ENCODE measurements around the gene OAS1.

The OAS1 gene

GRCh38 chr12:112933129-112933505, 26.4 kb downstream of the OAS1 start:
- H2BK12ac ChIP-seq (ENCODE audit: low read length), result no peak overlapping the region
- no CpG with 5 or more reads among the region's 2 CpGs for WGBS, 2 donors (ENCODE audit: extremely low coverage in 2 of 2, insufficient read length in 2 of 2, insufficient replicate concordance in 1 of 2)

GRCh38 chr12:112936264-112936663, 29.5 kb downstream of the OAS1 start:
- WGBS, 2 donors (ENCODE audit: extremely low coverage in 2 of 2, insufficient read length in 2 of 2, insufficient replicate concordance in 1 of 2), result no CpG with 5 or more reads among the region's 1 CpG
- Histone ChIP-seq H3K4ac (ENCODE audit: low read length) (no peak overlapping the region), H3K36me3 (replicated peaks in 1 of 2; ENCODE audit: control insufficient read depth in 2 of 2, insufficient read depth in 2 of 2, low read length in 2 of 2) (no peaks in the 10 kb centered on the region), H3K9me3 (replicated peaks in 1 of 2; ENCODE audit: control insufficient read depth in 2 of 2, insufficient read depth in 1 of 2, low read depth in 1 of 2, low read length in 2 of 2) (no peaks in the 10 kb centered on the region), H2BK15ac (ENCODE audit: low read length) (no peak overlapping the region), H4K91ac (ENCODE audit: low read depth, low read length, poor library complexity) (no peak overlapping the region), H2BK12ac (ENCODE audit: low read length) (no peak overlapping the region), H3K4me3 (ENCODE audit: low read length in 2 of 2) (no peak overlapping the region), H2AFZ (ENCODE audit: low read length) (no peak overlapping the region), H3K27ac (replicated peaks; ENCODE audit: low read length) (no peak overlapping the region), H3K18ac (ENCODE audit: low read length) (no peak overlapping the region), H3K79me1 (ENCODE audit: low read depth, low read length) (no peaks in the 10 kb centered on the region), H3K9ac (ENCODE audit: low read depth, low read length, poor library complexity) (no peak overlapping the region), H3K23ac (ENCODE audit: low read depth, low read length, poor library complexity) (no peak overlapping the region), H3K14ac (ENCODE audit: low read length) (no peak overlapping the region), H2AK5ac (ENCODE audit: low read depth, low read length) (no peak overlapping the region), H3K4me2 (ENCODE audit: insufficient read depth, low read length, poor library complexity, severe bottlenecking) (no peak overlapping the region), H4K8ac (ENCODE audit: low read depth, low read length) (no peak overlapping the region), H2BK120ac (ENCODE audit: low read depth, low read length) (no peak overlapping the region), H3K4me1 (ENCODE audit: control insufficient read depth in 2 of 2, insufficient read depth in 1 of 2, low read depth in 1 of 2, low read length in 2 of 2) (peaks cover 0 to 9% of the 10 kb centered on the region in 2 donors), H3K27me3 (ENCODE audit: control insufficient read depth in 3 of 3, insufficient read depth in 3 of 3, low read depth in 1 of 3, low read length in 3 of 3) (peaks cover 0 to 26% (median 22%) of the 10 kb centered on the region in 3 experiments), H2BK5ac (ENCODE audit: low read length) (no peak overlapping the region)
- no peak for DNase-seq (ENCODE audit: low spot score)

More at GRCh38 chr12:112933129-112933505, 26.4 kb downstream of the OAS1 start:
- Histone ChIP-seq H3K79me1 (ENCODE audit: low read depth, low read length) (no peaks in the 10 kb centered on the region), H2BK15ac (ENCODE audit: low read length) (no peak overlapping the region), H2AFZ (ENCODE audit: low read length) (no peak overlapping the region), H2BK120ac (ENCODE audit: low read depth, low read length) (no peak overlapping the region), H3K4me2 (ENCODE audit: insufficient read depth, low read length, poor library complexity, severe bottlenecking) (no peak overlapping the region), H3K27ac (replicated peaks; ENCODE audit: low read length) (no peak overlapping the region), H3K9ac (ENCODE audit: low read depth, low read length, poor library complexity) (no peak overlapping the region), H2BK5ac (ENCODE audit: low read length) (no peak overlapping the region), H3K4ac (ENCODE audit: low read length) (no peak overlapping the region), H2AK5ac (ENCODE audit: low read depth, low read length) (no peak overlapping the region), H3K23ac (ENCODE audit: low read depth, low read length, poor library complexity) (no peak overlapping the region), H3K36me3 (replicated peaks in 1 of 2; ENCODE audit: control insufficient read depth in 2 of 2, insufficient read depth in 2 of 2, low read length in 2 of 2) (no peaks in the 10 kb centered on the region), H4K8ac (ENCODE audit: low read depth, low read length) (no peak overlapping the region), H3K18ac (ENCODE audit: low read length) (no peak overlapping the region), H3K4me3 (ENCODE audit: low read length in 2 of 2) (no peak overlapping the region), H3K9me3 (replicated peaks in 1 of 2; ENCODE audit: control insufficient read depth in 2 of 2, insufficient read depth in 1 of 2, low read depth in 1 of 2, low read length in 2 of 2) (no peaks in the 10 kb centered on the region), H3K14ac (ENCODE audit: low read length) (no peak overlapping the region), H3K4me1 (ENCODE audit: control insufficient read depth in 2 of 2, insufficient read depth in 1 of 2, low read depth in 1 of 2, low read length in 2 of 2) (peaks cover 0 to 4% of the 10 kb centered on the region in 2 donors), H3K27me3 (ENCODE audit: control insufficient read depth in 3 of 3, insufficient read depth in 3 of 3, low read depth in 1 of 3, low read length in 3 of 3) (peaks cover 0 to 6% (median 5%) of the 10 kb centered on the region in 3 experiments), H4K91ac (ENCODE audit: low read depth, low read length, poor library complexity) (no peak overlapping the region)
- no peak for DNase-seq (ENCODE audit: low spot score)

GRCh38 chr12:112936927-112937326, 30.2 kb downstream of the OAS1 start:
- Histone ChIP-seq H3K9ac (ENCODE audit: low read depth, low read length, poor library complexity) (no peak overlapping the region), H2AK5ac (ENCODE audit: low read depth, low read length) (no peak overlapping the region), H3K4ac (ENCODE audit: low read length) (no peak overlapping the region), H3K4me2 (ENCODE audit: insufficient read depth, low read length, poor library complexity, severe bottlenecking) (no peak overlapping the region), H3K4me3 (ENCODE audit: low read length in 2 of 2) (no peak overlapping the region), H3K36me3 (replicated peaks in 1 of 2; ENCODE audit: control insufficient read depth in 2 of 2, insufficient read depth in 2 of 2, low read length in 2 of 2) (no peaks in the 10 kb centered on the region), H2AFZ (ENCODE audit: low read length) (no peak overlapping the region), H3K23ac (ENCODE audit: low read depth, low read length, poor library complexity) (no peak overlapping the region), H2BK120ac (ENCODE audit: low read depth, low read length) (no peak overlapping the region), H4K8ac (ENCODE audit: low read depth, low read length) (no peak overlapping the region), H3K4me1 (ENCODE audit: control insufficient read depth in 2 of 2, insufficient read depth in 1 of 2, low read depth in 1 of 2, low read length in 2 of 2) (peaks cover 0 to 9% of the 10 kb centered on the region in 2 donors), H4K91ac (ENCODE audit: low read depth, low read length, poor library complexity) (no peak overlapping the region), H2BK12ac (ENCODE audit: low read length) (no peak overlapping the region), H3K18ac (ENCODE audit: low read length) (no peak overlapping the region), H3K27me3 (ENCODE audit: control insufficient read depth in 3 of 3, insufficient read depth in 3 of 3, low read depth in 1 of 3, low read length in 3 of 3) (peaks cover 0 to 26% (median 22%) of the 10 kb centered on the region in 3 experiments), H3K14ac (ENCODE audit: low read length) (no peak overlapping the region), H3K79me1 (ENCODE audit: low read depth, low read length) (no peaks in the 10 kb centered on the region), H3K9me3 (replicated peaks in 1 of 2; ENCODE audit: control insufficient read depth in 2 of 2, insufficient read depth in 1 of 2, low read depth in 1 of 2, low read length in 2 of 2) (no peaks in the 10 kb centered on the region), H2BK5ac (ENCODE audit: low read length) (no peak overlapping the region), H3K27ac (replicated peaks; ENCODE audit: low read length) (no peak overlapping the region), H2BK15ac (ENCODE audit: low read length) (no peak overlapping the region)
- no peak for DNase-seq (ENCODE audit: low spot score)
- no CpG with 5 or more reads among the region's 2 CpGs for WGBS, 2 donors (ENCODE audit: extremely low coverage in 2 of 2, insufficient read length in 2 of 2, insufficient replicate concordance in 1 of 2)

GRCh38 chr12:112937741-112938719, 31.3 kb downstream of the OAS1 start, which contains the start of gene OAS3:
Gene OAS3 (plus strand): TSS chr12:112938474. CDS start chr12:112938531, 57 bp downstream.
- Histone ChIP-seq H3K9ac (ENCODE audit: low read depth, low read length, poor library complexity) (peak within 1 kb of the TSS; percentile 78), H3K27me3 (ENCODE audit: control insufficient read depth in 3 of 3, insufficient read depth in 3 of 3, low read depth in 1 of 3, low read length in 3 of 3) (peaks cover 0 to 26% (median 22%) of the 10 kb centered on the region in 3 experiments), H3K23ac (ENCODE audit: low read depth, low read length, poor library complexity) (no peak within 1 kb of the TSS), H2AFZ (ENCODE audit: low read length) (peak within 1 kb of the TSS; percentile 91), H3K4me2 (ENCODE audit: insufficient read depth, low read length, poor library complexity, severe bottlenecking) (peak within 1 kb of the TSS; percentile 51), H3K18ac (ENCODE audit: low read length) (peak within 1 kb of the TSS; percentile 16), H3K4me1 (ENCODE audit: control insufficient read depth in 2 of 2, insufficient read depth in 1 of 2, low read depth in 1 of 2, low read length in 2 of 2) (peaks cover 0 to 7% of the 10 kb centered on the region in 2 donors), H2BK120ac (ENCODE audit: low read depth, low read length) (no peak within 1 kb of the TSS), H3K4me3 (ENCODE audit: low read length in 2 of 2) (peak within 1 kb of the TSS; percentile 11 to 40), H3K79me1 (ENCODE audit: low read depth, low read length) (no peaks in the 10 kb centered on the region), H4K8ac (ENCODE audit: low read depth, low read length) (no peak within 1 kb of the TSS), H2BK5ac (ENCODE audit: low read length) (no peak within 1 kb of the TSS), H3K14ac (ENCODE audit: low read length) (no peak within 1 kb of the TSS), H3K9me3 (replicated peaks in 1 of 2; ENCODE audit: control insufficient read depth in 2 of 2, insufficient read depth in 1 of 2, low read depth in 1 of 2, low read length in 2 of 2) (no peaks in the 10 kb centered on the region), H2BK12ac (ENCODE audit: low read length) (no peak within 1 kb of the TSS), H4K91ac (ENCODE audit: low read depth, low read length, poor library complexity) (no peak within 1 kb of the TSS), H3K27ac (replicated peaks; ENCODE audit: low read length) (no peak within 1 kb of the TSS), H2AK5ac (ENCODE audit: low read depth, low read length) (no peak within 1 kb of the TSS), H2BK15ac (ENCODE audit: low read length) (no peak within 1 kb of the TSS), H3K4ac (ENCODE audit: low read length) (no peak within 1 kb of the TSS), H3K36me3 (replicated peaks in 1 of 2; ENCODE audit: control insufficient read depth in 2 of 2, insufficient read depth in 2 of 2, low read length in 2 of 2) (no peaks in the 10 kb centered on the region)
- no peak for DNase-seq (ENCODE audit: low spot score)
- WGBS, 2 donors (ENCODE audit: extremely low coverage in 2 of 2, insufficient read length in 2 of 2, insufficient replicate concordance in 1 of 2), result no CpG with 5 or more reads among the region's 50 CpGs
